Kidney (tissue), 14 donors: ENCODE results near the gene PRTN3. TPM values are rescaled to one million over a fixed set of nuclear protein-coding genes. Genes with fewer than 3 reads are reported as not detected.

Experiments used
- DNase-seq, 5 donors: peaks; one replicate each; pipeline ENCODE4 v3.0.0-alpha.2; 2013 to 2020
- FAIRE-seq: peaks from 2 replicates; lab custom pipeline; 2012; peaks lifted over from hg19 to GRCh38; lab: Jason Lieb, UNC
- H3K27ac ChIP-seq, 2 donors: one replicate each; pipeline ENCODE4 v1.7.0; 2013; ENCODE audit warnings: low read depth in 2 of 2, low read length in 2 of 2, inconsistent platforms in 1 of 2
- H3K27me3 ChIP-seq: one replicate; pipeline ENCODE4 v1.7.1; 2013; ENCODE audit warnings: low read length, inconsistent platforms; ENCODE audit not compliant: control insufficient read depth, insufficient read depth
- H3K36me3 ChIP-seq, 3 donors: one replicate each; pipeline versions ENCODE4 v1.7.0 to v1.7.1; 2013; ENCODE audit warnings: low read length in 3 of 3, control low read depth in 1 of 3, inconsistent platforms in 1 of 3; ENCODE audit not compliant: insufficient read depth in 3 of 3, control insufficient read depth in 2 of 3
- H3K4me1 ChIP-seq, 3 donors: one replicate each; pipeline versions ENCODE4 v1.7.0 to v1.7.1; 2013; ENCODE audit warnings: low read length in 3 of 3, inconsistent platforms in 1 of 3, low read depth in 1 of 3; ENCODE audit not compliant: control insufficient read depth in 2 of 3, insufficient read depth in 2 of 3
- H3K4me3 ChIP-seq, 3 donors: one replicate each; pipeline versions ENCODE4 v1.7.0 to v1.8.1; 2013; ENCODE audit warnings: low read length in 3 of 3, control low read depth in 1 of 3, inconsistent platforms in 1 of 3
- H3K9ac ChIP-seq, 3 donors: one replicate each; pipeline versions ENCODE4 v1.7.0 to v1.7.1; 2013; ENCODE audit warnings: low read length in 3 of 3, control low read depth in 1 of 3, inconsistent platforms in 1 of 3
- H3K9me3 ChIP-seq, 3 donors: one replicate each; pipeline versions ENCODE4 v1.7.0 to v1.7.1; 2013; ENCODE audit warnings: low read length in 3 of 3, control low read depth in 1 of 3, inconsistent platforms in 1 of 3; ENCODE audit not compliant: control insufficient read depth in 2 of 3, insufficient read depth in 1 of 3
- CTCF ChIP-seq: IDR thresholded peaks from 3 replicates; pipeline ENCODE4 v1.5.1; 2012; ENCODE audit warnings: mild to moderate bottlenecking, moderate library complexity, borderline replicate concordance; ENCODE audit not compliant: insufficient read depth; ENCODE audit errors: extremely low read depth
- intact Hi-C: fragments of 100-400 bp; cut with DNase I; formaldehyde crosslinking; loops from one replicate; pipeline ENCODE4 v1.11.1; 2022
- polyA plus RNA-seq: library from polyadenylated mRNA; stranded (reverse); fragments of 350-450 nt; fragmentation: Illumina TruSeq; extraction: RNeasy Lipid Tissue Mini Kit (QIAGEN cat#74804); gene quantifications from one replicate; pipeline ENCODE4 v1.2.3, GENCODE V29; 2014; ENCODE audit warnings: low read depth, low replicate concordance; ENCODE audit not compliant: insufficient read depth
- total RNA-seq: library from RNA; stranded (reverse); fragmentation: NEBNext Ultra II Directional; extraction: Animal tissue kit (Norgen Biotek cat#: 25700); gene quantifications from one replicate; pipeline ENCODE4 v1.2.1, GENCODE V29; 2021
- donor health status: control.
- donor health status: control.
- donor health status: control.
- donor health status: control.
- donor health status: control.
- donor health status: DM: yes; HTN: yes; CAD: no.
- donor health status: Normal renal cell carcinoma (clear cell type).

Gene PRTN3
- total and polyA plus RNA-seq, 2 donors from 2014 or later, result not detected

- no peak for FAIRE-seq
These were observed 3.2 kb downstream of the PRTN3 start for GRCh38 chr19:843836-844545.

GRCh38 chr19:844546-844971 is 3.8 kb downstream of the PRTN3 start:
- DNase-seq (no peak), FAIRE-seq (no peak)
- Histone ChIP-seq H3K27me3 (peaks cover 2% of the 10 kb centered on the region), H3K27ac (no peak overlapping the region), H3K36me3 (no peaks in the 10 kb centered on the region), H3K9me3 (no peaks in the 10 kb centered on the region), H3K4me1 (peaks cover 0 to 5% (median 0%) of the 10 kb centered on the region in 3 donors), H3K4me3 (no peak overlapping the region), H3K9ac (no peak overlapping the region)
- intact Hi-C loops, result no loop called here
- no peak for TF ChIP-seq CTCF

More at GRCh38 chr19:843836-844545, 3.2 kb downstream of the PRTN3 start:
- no peaks in the 10 kb centered on the region for H3K36me3 ChIP-seq
- peaks cover 2% of the 10 kb centered on the region for H3K27me3 ChIP-seq
- H3K27ac ChIP-seq, result no peak overlapping the region
- peaks cover 0 to 5% (median 0%) of the 10 kb centered on the region in 3 donors for H3K4me1 ChIP-seq
- H3K9ac ChIP-seq, result no peak overlapping the region
- TF ChIP-seq CTCF, result no peak
- DNase-seq, result peak in 2 of 5 donors; percentile 62 to 81
- intact Hi-C loops, result no loop called here
- no peaks in the 10 kb centered on the region for H3K9me3 ChIP-seq
- H3K4me3 ChIP-seq, result no peak overlapping the region

- Histone ChIP-seq H3K27ac (no peak overlapping the region), H3K9me3 (no peaks in the 10 kb centered on the region), H3K27me3 (peaks cover 2% of the 10 kb centered on the region), H3K4me1 (peaks cover 0 to 11% (median 0%) of the 10 kb centered on the region in 3 donors), H3K4me3 (no peak overlapping the region), H3K36me3 (no peaks in the 10 kb centered on the region), H3K9ac (no peak overlapping the region)
- DNase-seq (peak in 1 of 5 donors; percentile 53), FAIRE-seq (no peak)
- TF ChIP-seq CTCF, result no peak
- intact Hi-C loops, result no loop called here
These were observed 5.1 kb downstream of the PRTN3 start for GRCh38 chr19:845707-846521.
